GM18520 (cell line): ENCODE results near the gene FBRSL1.
"Not testable (repeated sequence)": the region's sequence is repeated elsewhere in the genome, so short reads cannot be mapped to it uniquely, and the experiment has no call there.

ENCODE experiments used
- ATAC-seq: cut with Tn5 transposase; IDR thresholded peaks from one replicate; pipeline ENCODE4 v1.9.1; 2021; ENCODE audit not compliant: unreplicated experiment

The FBRSL1 gene

DNA sequence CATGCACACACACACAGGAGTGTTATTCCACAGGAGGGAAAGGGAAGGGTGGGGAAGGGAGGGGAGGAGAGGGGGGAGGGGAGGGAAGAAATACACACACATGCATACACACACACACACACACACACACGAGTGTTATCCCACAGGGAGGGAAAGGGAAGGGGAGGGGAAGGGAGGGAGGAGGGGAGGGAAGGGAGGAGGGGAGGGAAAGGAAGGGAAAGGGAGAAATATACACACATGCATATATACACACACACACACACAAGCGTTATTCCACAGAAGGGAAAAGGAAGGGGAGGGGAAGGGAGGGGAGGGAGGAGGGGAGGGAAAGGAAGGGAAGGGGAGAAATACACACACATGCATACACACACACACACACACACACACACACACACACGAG is 19.6 kb upstream of the FBRSL1 start:
- no peak for ATAC-seq

DNA sequence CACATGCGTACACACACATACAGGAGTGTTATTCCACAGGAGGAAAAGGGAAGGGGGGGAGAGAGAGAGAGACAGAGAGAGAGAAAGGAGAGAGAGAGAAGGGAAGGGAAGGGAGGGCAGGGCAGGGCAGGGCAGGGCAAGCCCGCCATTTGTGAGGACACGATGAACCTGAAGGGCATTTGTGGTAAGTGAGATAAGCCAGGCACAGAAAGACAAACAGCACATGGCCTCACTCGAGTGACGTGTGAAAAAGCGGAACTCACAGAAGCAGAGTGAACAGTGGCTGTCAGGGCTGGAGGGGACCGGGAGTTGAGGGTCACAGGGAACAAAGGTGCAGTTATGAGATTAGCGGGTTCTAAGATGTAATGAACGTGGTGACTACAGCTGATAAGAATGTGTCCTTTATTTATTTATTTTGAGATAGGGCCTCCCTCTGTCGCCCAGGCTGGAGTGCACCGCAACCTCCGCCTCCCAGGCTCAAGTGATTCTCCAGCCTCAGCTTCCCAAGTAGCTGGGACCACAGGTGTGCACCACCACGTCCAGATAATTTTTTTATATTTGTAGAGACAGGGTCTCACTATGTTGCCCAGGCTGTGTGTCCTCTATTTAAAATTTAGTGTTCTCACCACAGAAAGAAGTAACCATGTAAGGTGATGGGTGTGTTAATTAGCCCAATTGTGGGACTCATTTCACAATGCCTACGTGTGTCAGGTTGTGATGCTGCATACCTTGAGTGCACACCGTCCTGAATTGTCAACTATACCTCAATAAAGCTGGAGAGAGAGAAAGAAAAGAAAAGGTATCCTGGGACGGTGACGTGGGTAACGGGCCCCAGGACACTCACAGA is 18.7 kb upstream of the FBRSL1 start:
- no peak for ATAC-seq

DNA sequence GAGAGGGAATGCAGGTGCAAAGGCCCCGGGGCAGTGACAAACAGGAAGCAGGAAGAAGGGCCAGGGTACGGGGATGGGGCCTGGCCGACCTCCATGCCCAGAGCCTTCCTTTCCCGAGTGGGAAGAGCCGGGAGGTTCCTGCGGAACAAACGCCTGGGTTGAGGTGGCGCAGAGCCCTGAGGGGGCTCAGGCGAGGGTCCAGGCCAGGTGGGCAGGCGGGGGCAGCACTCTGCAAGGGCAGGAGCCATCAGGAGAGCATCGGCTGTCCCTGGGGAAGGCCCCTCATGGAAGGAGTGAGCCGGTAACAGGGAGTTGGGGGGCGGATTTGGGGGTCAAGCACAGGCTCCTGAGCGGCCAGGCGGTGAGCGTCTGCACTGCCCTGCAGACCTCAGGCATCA is 18.1 kb upstream of the FBRSL1 start:
- ATAC-seq, result no peak

DNA sequence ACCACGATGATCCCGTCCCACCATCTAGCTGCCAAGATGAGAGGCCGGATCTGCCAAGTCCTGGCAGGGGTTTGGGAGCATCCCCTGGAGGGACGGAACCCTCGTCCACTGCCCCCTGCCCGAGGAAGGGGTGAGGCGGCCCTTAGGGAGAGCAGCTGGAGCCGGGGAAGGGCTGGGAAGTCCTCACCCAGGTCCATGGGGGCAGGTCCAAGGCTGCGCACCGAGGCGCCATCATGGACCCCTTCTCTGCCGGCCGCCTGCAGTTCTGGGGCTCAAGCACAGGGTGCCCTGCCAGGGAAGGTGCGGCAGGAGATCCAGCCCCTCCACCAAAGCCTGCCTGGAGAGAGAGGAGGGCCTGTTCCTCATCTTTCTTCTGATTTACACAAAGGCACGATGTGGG is 17.6 kb upstream of the FBRSL1 start:
- no peak for ATAC-seq

DNA sequence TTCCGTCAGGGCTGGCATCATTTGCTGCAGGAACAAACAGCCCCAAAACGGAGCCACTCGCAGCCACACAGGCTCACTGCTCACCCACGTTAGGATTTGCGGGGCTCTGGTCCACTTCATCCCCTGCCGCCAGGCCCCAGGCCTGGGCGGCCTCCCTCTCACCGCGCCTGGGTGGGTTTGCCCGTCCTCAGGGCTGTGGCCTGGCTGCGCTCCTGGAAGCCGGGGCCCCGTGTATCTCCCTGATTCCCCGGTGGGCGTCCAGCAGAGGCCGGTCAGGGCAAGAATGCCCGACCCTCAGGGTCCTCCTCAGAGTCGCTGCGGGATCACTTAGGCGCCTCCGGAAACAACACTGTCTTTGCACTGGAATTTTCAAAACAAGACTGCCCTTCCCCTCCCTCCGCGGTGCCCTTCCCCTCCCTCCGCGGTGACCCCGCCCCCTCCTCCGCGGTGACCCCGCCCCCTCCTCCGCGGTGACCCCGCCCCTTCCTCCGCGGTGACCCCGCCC is 15.7 kb upstream of the FBRSL1 start:
- ATAC-seq, result no peak

DNA sequence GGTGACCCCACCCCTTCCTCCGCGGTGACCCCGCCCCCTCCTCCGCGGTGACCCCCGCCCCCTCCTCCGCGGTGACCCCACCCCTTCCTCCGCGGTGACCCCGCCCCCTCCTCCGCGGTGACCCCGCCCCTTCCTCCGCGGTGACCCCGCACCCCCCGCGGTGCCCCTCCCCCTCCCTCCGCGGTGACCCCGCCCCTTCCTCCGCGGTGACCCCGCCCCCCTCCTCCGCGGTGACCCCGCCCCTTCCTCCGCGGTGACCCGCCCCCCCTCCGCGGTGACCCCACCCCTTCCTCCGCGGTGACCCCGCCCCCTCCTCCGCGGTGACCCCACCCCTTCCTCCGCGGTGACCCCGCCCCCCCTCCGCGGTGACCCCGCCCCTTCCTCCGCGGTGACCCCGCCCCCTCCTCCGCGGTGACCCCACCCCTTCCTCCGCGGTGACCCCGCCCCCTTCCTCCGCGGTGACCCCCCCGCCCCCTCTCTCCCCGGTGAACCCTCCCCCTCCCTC is 15.1 kb upstream of the FBRSL1 start:
- not testable (repeated sequence) for ATAC-seq

DNA sequence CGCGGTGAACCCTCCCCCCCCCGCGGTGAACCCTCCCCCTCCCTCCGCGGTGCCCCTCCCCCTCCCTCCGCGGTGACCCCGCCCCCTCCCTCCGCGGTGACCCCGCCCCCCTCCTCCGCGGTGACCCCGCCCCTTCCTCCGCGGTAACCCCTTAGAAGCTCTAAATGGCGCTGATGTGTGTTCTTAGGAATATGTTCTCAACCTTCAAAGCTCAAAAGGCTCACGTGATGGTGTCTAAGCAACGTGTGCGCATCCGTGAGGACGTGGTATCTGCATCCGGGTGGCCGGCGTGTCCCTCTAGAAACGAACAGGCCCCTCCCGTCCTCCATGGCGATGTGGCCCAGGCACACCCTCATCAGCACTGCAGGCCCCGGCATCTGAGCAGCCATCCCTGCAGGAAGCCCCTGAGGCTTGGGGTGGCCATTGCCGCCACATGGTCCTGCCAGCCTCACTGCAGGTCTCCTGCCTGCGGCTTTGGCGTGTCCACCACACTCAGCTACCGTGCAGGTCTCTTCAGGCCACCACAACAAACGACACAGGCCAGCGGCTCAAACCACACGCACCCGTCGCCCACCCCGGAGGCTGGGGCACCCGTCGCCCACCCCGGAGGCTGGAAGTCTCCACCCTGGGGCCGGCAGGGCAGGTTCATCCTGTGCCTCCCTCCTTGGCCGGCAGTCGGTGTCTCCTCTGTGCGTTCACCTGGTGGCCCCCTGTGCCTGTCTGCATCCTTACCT is 14.5 kb upstream of the FBRSL1 start:
- no peak for ATAC-seq

DNA sequence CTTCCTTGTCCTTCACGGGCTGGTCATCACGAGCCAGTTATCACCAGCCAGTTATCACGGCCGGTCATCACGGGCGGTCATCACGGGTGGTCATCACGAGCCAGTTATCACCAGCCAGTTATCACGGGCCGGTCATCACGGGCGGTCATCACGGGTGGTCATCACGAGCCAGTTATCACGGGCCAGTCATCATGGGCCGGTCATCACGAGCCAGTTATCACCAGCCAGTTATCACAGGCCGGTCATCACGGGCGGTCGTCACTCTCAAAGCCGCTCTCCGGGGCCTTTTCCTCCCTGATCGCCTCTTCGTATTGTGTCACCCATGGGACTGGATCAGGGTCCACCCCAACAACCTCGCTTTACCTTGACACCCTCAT is 13.9 kb upstream of the FBRSL1 start:
- ATAC-seq, result no peak

DNA sequence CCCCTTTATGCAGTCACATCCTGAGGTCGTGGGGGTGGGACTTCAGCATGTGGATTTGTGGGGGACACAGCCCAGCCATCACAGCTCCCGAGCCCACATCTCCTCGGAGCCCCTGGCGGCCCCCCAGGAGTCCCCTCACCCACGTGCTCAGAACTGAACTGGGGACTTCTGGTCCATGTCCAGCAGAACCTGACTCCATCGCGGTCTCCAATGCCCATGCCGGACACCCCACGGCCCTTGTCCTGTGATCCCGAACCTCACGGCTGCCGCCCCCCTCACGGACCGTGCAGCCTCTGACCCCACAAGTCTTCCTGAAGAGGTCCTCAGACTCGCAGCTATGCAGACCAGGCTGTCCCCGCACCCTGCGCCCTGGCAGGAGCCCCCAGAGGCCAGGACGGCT is 13.5 kb upstream of the FBRSL1 start:
- no peak for ATAC-seq

DNA sequence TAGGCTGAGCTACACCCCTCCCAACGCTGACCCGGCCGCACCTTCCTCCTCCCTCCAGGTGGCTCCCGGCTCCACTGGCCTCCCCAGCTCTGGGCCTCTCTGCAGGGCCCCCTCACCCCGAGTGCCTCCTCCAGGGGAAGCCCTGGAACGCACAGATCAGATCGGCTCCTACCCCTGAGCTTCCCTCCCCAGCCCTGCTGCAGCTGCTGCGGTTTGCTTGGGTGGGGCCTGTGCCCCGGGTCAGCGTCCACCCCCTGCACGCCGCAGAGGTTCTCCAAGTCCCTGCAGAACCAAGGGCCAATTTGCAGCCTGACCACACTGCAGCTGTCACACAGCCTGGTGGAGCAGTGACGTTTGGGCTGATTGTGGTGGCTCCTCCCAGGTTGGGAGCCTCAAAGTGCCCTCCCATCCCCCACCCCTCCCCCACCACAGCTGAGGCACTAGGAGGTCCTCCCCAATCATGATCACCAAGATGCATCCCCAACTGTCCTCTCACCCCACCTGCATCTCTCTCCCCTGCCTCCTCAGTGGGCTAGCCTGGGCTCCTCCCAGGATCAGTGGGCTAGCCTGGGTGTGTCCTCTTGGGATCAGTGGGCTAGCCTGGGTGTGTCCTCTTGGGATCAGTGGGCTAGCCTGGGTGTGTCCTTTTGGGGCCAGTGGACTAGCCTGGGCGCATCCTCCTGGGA is 12.8 kb upstream of the FBRSL1 start:
- ATAC-seq, result no peak

DNA sequence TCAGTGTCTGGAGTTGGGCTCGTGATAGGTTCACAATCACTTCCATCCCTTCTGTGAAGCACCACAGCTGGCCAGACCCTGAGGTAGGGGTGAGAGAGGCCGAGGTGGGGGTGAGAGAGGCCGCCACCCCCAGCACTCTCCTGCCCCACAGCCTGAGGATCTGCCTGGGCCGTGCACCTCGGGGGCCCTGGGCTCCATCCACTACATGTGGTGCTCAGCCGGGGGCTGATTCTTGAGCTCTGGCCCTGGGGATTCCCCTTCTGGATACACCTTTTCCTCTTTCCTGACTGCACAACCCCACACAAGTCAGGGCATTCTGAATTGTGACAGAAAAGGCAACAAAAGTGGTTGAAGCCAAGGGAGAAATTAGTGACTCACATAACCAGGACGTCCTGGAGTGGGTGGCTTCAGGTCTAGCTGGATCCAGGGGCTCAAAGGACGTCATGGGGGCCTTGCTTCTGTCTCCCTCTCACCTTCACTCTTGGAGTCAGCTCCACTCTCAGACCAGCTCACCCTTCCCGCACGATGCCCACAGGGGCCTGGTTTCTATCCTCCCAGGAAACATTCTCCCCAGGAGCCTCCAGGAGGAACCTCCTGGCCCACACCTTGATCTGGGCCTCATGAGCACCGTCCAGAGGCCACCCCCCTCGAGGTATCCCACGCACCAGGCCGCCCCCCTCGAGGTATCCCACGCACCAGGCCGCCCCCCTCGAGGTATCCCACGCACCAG is 12.1 kb upstream of the FBRSL1 start:
- no peak for ATAC-seq

DNA sequence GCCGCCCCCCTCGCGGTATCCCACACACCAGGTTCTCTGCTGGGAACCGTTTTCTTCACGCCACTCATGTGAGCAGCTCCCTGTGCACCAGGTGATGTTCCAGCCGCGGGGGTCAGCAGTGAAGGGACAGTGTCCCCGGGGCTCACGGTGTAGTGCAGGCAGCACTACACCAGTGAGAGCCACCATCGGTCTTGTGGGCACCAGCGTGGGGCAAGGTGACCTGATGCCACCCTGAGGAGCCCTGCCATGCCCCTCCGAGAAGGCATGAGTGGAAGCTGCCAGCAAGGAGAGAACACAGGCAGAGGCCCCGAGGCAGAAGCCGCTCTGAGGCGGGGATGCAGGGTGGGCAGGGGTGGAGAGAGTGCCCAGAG is 11.5 kb upstream of the FBRSL1 start:
- no peak for ATAC-seq

DNA sequence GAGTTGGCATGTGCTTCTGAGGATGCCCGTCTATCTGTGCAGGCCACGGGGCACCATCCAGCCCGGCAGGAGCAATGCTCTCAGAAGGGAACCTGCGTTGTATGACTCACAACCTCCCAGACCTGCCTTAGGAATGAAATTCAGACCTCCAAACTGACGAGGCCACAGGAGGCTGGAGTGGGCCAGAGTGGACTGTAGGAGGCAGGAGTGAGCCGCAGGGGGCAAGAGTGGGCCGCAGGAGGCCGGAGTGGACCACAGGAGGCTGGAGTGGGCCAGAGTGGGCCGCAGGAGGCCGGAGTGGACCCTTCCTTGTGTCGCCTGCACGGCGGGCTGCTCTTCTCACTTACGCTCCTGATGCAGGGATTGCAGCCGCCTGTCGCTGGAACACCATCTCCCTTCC is 11.1 kb upstream of the FBRSL1 start:
- no peak for ATAC-seq

DNA sequence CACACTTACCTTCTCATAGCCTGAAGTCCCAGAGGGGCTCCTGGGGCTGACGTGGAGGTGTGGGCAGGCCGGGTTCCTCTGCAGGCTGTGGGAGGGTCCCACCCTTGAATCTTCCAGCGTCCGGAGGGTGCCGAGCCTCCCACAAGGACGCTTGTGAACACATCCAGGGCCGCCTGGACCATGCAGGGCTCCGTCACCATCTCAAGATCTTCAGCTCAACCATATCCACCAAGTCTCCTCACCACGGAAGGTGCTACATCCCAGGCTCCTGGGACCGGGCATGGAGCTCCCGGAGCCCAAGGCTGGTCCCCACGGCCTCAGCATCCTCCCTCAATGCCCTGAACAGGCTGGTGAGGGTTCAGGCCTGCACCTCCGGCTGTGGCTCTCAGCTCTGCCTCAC is 10.7 kb upstream of the FBRSL1 start:
- no peak for ATAC-seq

DNA sequence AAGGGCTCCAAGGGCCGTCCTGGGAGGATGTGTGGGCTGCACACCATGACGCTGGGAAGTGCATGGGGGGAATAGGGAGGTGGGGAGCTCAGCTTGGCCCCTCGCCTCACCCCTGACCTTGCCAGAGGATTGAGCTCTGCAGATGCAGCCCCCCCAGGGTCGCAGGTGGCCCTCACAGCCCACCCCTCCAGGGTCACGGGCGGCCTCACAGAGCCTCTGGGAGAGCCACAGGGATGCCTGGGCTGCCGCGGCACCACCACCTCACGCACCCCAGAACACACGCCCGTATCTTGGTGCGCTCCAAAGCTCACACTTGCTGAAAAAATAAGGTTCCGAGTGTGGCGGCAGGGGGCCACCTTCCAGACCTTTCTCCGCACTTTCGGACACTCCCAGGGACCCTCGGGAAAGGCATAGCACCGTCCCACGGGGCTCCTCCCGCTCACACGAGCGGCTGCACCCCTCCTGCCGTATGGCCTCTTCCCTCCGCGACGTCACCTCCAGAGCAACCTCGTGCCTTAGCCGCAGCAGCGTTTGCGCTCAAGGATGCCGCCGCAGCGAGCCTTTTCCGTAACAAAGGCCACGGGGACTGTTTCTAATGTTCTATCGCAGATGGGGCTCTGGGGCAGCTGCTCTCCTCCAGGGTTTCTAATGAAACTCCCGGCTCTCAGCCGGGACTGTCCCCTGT is 9.9 kb upstream of the FBRSL1 start:
- ATAC-seq, result no peak

DNA sequence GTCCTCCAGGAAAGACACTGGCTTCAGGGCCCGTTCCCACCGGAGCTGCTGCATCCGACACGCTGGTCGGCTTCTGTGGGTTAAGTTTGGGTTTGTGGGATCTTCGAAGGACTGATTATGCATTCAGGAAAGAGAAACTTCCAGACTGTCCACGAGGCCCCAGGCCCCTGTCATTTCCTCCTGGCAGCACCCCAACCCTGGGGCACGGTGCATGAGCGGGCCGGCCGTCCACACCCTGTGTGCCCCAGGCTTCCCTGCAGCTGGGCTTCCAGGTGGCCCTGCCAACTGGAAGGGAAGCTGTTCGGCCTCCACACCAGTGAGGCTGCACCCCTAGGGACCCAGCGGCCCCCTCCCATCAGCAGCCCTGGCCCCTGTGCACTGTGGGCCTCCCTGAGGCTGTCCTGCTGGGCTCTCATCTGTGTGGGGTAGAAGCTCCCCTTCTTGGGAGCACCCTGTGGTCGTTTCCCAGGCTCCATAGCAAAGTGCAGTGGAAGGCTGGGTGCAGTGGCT is 9.3 kb upstream of the FBRSL1 start:
- ATAC-seq, result no peak

DNA sequence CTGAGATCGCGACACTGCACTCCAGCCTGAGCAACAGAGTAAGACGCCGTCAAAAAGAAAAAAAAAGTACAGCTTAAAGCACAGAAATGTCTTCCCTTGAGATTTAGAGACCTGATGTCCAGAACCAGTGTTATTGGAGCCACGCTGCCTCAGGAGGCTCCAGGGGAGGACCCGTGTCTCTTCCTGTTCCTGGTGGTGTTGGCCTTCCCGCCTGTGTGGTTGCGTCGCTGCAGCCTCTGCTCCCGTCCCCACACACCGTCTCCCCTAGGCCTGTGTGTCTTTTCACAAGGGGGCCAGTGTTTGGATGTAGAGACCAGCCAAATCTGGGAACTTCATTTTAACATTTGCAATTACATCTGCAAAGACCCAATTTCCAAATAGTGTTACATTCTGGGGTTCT is 8.6 kb upstream of the FBRSL1 start:
- ATAC-seq, result no peak

DNA sequence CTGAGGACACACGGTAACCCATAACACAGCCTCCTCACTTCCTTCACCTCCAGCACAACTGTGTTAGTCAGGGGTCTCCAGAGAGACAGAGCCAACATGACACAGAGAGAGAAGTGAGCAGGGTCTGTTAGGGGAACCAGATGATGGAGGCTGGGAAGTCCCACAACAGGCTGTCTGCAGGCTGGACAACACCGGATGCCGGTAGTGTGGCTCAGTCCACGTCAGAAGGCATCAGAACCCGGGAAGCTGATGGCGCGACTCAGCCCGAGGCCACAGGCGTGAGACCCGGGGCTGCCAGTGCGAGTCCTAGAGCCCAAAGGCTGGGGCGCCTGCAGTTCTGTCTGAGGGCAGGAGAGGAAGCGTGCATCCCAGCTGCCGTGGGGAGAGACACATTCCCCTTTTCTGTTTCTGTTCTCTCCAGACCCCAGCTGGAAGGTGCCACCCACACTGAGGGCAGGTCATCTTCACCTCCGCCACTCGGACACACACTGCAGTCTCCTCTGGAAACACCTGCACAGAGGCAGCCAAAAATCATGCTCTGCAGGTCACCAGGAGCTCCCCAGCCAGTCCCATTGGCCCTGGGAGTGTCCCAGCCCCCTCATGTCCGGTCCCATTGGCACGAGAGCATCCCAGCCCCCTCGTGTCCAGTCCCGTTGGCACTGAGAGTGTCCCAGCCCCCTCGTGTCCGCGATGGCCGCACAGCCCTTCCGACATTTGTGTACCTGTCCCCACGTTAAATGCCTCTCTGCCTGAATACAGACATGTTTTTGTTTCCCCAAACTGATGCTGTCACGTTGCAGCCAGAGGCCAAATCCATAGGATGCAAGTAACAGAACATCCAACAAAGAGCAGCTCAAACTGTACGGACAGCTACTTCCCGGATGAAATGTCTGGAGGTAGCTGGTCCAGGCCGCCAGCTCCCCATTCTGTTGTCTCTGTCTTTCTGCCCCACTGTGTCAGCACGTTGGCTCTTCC is 7.9 kb upstream of the FBRSL1 start:
- ATAC-seq, result no peak

DNA sequence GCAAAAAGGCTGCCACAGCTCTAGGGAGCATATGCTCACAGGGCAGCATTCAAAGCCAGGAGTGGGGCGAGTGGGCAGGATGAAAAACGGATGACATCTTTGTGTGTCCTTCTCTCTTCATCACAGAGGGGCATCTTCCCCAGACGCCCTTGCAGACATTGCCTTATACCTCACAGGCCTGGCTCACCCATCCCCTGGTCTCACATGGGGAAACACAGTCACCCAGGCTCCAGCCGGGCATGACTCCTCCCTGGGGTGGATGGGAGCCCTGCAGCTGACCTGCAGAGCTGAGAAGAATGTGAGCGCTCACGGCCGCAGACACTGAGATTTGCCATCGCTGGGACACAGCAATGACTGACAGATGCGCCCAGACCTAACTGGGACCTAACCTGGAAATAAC is 7.2 kb upstream of the FBRSL1 start:
- no peak for ATAC-seq
